Ectodermal cell (in vitro differentiated cells): ENCODE measurements around the gene GREB1L.

Experiments
- H3K27ac ChIP-seq: 2 replicates; pipeline ENCODE4 v1.7.0; 2013; ENCODE audit warnings: mild to moderate bottlenecking, low read depth, low read length; ENCODE audit not compliant: insufficient read depth, poor library complexity, severe bottlenecking
- H3K27me3 ChIP-seq: 2 replicates; pipeline ENCODE4 v1.7.0; 2013; ENCODE audit warnings: mild to moderate bottlenecking, low read length; ENCODE audit not compliant: insufficient read depth, control insufficient read depth, poor library complexity, severe bottlenecking
- H3K36me3 ChIP-seq: one replicate; pipeline ENCODE4 v1.7.0; 2013; ENCODE audit warnings: low read length; ENCODE audit not compliant: control insufficient read depth, insufficient read depth
- H3K4me1 ChIP-seq: one replicate; pipeline ENCODE4 v1.7.0; 2013; ENCODE audit warnings: low read length; ENCODE audit not compliant: control insufficient read depth, insufficient read depth
- H3K4me3 ChIP-seq: 2 replicates; pipeline ENCODE4 v1.7.0; 2013; ENCODE audit warnings: low read depth, low read length, control low read depth; ENCODE audit not compliant: insufficient read depth
- H3K9me3 ChIP-seq: 2 replicates; pipeline ENCODE4 v1.7.0; 2013; ENCODE audit warnings: mild to moderate bottlenecking, low read length, moderate library complexity; ENCODE audit not compliant: control insufficient read depth
- WGBS, 2 experiments: methylation state at CpG; one replicate each; pipeline ENCODE4 v1.1.7; 2013; ENCODE audit warnings: missing lambda C conversion rate in 2 of 2; 5-methylcytosine and 5-hydroxymethylcytosine counted together

GREB1L gene

DNA sequence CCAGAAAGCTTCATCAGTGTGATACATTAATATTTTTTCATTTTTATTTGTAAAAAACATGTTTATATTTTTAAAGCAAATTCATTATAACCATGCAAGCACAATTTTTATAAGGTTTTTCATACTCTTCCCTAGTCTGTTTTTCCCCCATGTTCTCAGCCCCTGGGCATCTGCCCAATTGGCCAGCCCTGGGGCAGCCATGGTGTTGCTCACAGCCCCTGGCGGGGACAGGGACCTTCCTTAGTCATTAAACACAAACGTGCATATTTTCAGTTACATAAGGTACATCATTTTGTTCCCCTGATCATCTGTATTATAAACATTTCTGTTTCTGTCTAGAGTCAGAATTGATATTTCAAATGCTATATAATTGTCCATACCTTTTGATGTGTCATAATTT lies 208.5 kb downstream of the GREB1L start:
- no peaks in the 10 kb centered on the region for H3K9me3 ChIP-seq
- H3K27ac ChIP-seq, result no peak overlapping the region
- no peaks in the 10 kb centered on the region for H3K27me3 ChIP-seq
- H3K4me3 ChIP-seq, result no peak overlapping the region
- H3K4me1 ChIP-seq, result no peaks in the 10 kb centered on the region
- 82 to 87% methylated on average over 2 of the region's 2 CpGs for WGBS, 2 experiments
- H3K36me3 ChIP-seq, result peaks cover 59% of the 10 kb centered on the region

DNA sequence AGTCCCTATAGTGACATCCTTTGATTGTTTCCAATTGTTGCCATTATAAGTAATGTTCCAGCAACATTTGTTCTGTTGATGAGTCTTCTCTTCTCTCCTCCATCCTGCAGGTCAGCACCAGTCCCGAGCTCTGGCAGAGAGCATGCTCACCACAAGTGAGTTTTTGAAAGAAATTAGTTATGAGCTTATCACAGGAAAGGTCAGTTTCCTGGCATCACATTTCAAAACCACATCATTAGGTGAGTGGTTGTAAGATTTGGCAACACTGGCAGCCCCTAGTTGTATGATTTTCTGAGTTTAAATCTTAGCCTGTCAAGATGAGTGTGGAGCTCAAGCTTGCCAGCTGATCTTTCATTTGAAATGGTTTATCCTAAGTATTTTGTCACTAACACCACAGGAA lies 208.9 kb downstream of the GREB1L start:
- H3K36me3 ChIP-seq, result peaks cover 55% of the 10 kb centered on the region
- no peak overlapping the region for H3K27ac ChIP-seq
- WGBS, 2 experiments, result 100% methylated on average over 1 of the region's 1 CpG
- H3K4me1 ChIP-seq, result no peaks in the 10 kb centered on the region
- H3K27me3 ChIP-seq, result no peaks in the 10 kb centered on the region
- H3K9me3 ChIP-seq, result no peaks in the 10 kb centered on the region
- no peak overlapping the region for H3K4me3 ChIP-seq

GRCh38 chr18:21451851-21452250 lies 209.8 kb downstream of the GREB1L start:
- Histone ChIP-seq H3K9me3 (no peaks in the 10 kb centered on the region), H3K27me3 (no peaks in the 10 kb centered on the region), H3K36me3 (peaks cover 54% of the 10 kb centered on the region), H3K4me3 (no peak overlapping the region), H3K27ac (no peak overlapping the region), H3K4me1 (no peaks in the 10 kb centered on the region)
- 94 to 96% methylated on average over 2 of the region's 2 CpGs for whole genome bisulfite sequencing, 2 experiments

DNA sequence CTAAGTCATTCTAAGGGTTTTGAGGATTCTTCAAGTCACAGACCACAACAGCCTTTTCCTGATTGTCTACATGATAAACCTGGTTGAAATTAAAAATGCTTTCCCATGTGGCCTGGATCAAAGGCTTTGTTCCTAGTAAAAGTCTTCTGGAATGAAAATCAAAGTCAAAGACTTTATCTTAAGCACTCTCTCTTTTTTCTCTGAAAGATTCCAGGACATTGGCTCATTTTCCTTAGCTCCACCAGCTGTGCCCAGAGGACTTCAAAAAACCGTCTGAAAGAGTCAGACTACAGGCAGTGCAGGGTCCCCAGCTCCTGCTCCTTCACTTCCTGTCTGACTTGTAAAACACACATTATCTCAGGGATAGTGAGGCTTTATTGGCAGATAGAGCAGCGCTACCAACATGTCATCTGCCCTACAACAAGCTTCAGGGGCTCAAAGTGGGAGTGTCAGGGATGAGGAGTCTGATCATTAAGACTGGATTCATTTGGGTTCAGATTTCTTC lies 210.3 kb downstream of the GREB1L start:
- no peaks in the 10 kb centered on the region for H3K27me3 ChIP-seq
- no peaks in the 10 kb centered on the region for H3K4me1 ChIP-seq
- no peak overlapping the region for H3K27ac ChIP-seq
- peaks cover 56% of the 10 kb centered on the region for H3K36me3 ChIP-seq
- H3K9me3 ChIP-seq, result no peaks in the 10 kb centered on the region
- 94 to 95% methylated on average over 2 of the region's 2 CpGs for WGBS, 2 experiments
- no peak overlapping the region for H3K4me3 ChIP-seq

DNA sequence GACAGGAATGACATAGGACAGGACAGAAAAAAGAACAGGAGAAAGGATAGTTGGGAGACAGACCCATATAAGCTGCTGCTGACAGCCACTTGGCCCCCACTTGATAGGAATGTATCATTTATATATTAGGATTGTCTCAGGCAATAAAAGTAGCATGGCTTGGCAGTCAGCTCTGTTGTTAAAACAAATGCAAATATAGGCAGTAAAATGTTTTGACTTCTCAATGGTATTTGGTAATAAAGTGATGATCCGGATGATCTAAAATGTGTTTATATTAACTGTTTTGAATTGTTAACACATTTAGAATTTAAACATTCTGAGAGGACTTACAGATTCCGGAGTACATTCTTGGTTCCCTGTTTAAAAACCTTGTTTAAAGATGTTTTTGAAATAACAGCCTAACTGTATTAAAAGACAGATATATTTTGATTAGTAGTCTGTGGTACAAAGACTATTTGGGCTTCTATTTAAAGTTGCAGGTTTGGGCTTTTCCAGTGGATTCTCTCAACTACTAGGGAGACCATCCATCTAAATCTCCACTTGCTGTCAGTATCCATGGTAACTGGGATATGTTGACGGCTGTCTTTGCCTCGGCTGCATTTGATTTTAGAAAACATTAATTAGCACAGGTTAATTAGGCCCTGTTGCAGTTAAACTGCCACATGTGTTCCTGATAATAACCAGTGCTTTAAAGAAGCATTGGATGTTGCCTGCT lies 210.9 kb downstream of the GREB1L start:
- WGBS, 2 experiments, result 92 to 98% methylated on average over 3 to 4 of the region's 4 CpGs
- H3K4me3 ChIP-seq, result no peak overlapping the region
- no peaks in the 10 kb centered on the region for H3K27me3 ChIP-seq
- no peaks in the 10 kb centered on the region for H3K4me1 ChIP-seq
- H3K36me3 ChIP-seq, result peaks cover 56% of the 10 kb centered on the region
- H3K27ac ChIP-seq, result no peak overlapping the region
- H3K9me3 ChIP-seq, result no peaks in the 10 kb centered on the region

- no peak overlapping the region for H3K27ac ChIP-seq
- WGBS, 2 experiments, result 92 to 96% methylated on average over 6 of the region's 6 CpGs
- no peak overlapping the region for H3K4me3 ChIP-seq
- peaks cover 54% of the 10 kb centered on the region for H3K36me3 ChIP-seq
- no peaks in the 10 kb centered on the region for H3K9me3 ChIP-seq
- H3K27me3 ChIP-seq, result no peaks in the 10 kb centered on the region
- H3K4me1 ChIP-seq, result no peaks in the 10 kb centered on the region
These were observed 211.5 kb downstream of the GREB1L start for GRCh38 chr18:21453511-21453901.

- WGBS, 2 experiments, result 87 to 95% methylated on average over 4 to 5 of the region's 5 CpGs
- Histone ChIP-seq H3K27me3 (no peaks in the 10 kb centered on the region), H3K27ac (no peak overlapping the region), H3K4me1 (no peaks in the 10 kb centered on the region), H3K4me3 (no peak overlapping the region), H3K36me3 (peaks cover 53% of the 10 kb centered on the region), H3K9me3 (no peaks in the 10 kb centered on the region)
These were observed 212.7 kb downstream of the GREB1L start for GRCh38 chr18:21454725-21455124.

DNA sequence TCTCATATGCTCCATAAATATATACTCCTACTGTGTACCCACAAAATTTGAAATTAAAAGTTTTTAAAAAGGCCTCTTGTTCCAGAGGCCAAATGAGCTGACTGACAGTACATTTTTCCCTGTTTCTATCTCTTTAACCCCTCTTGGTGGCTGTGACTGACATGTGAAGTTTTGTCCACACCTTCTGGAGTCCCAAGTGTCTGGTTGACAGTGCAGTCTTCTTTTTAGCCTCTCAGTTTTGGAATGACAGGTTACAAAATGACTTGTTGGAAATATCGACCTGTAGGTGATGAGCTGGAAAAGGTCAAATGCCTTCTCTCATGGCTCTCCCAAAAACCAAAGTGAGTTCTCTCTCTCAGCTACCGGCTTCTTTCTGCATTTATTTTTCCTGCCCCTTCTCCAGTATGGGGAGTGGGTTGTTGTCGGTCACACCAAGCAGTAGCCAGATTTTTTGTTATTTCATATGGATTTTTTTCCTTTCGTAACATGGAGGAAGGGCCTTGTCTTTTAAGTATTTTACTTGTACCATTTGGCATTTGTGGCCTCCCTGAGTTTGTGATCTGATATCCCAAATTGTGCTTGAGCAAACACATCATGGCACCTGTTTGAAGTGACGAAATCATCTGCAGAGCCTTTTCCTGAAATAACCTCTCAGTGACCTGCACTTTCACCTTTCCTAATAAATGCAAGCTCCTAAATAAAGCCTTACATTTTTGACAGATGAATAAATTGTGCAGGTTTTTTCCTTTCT lies 214.6 kb downstream of the GREB1L start:
- Histone ChIP-seq H3K36me3 (peaks cover 50% of the 10 kb centered on the region), H3K27me3 (no peaks in the 10 kb centered on the region), H3K4me3 (no peak overlapping the region), H3K9me3 (no peaks in the 10 kb centered on the region), H3K27ac (no peak overlapping the region), H3K4me1 (no peaks in the 10 kb centered on the region)
- WGBS, 2 experiments, result 97 to 98% methylated on average over 5 of the region's 5 CpGs

DNA sequence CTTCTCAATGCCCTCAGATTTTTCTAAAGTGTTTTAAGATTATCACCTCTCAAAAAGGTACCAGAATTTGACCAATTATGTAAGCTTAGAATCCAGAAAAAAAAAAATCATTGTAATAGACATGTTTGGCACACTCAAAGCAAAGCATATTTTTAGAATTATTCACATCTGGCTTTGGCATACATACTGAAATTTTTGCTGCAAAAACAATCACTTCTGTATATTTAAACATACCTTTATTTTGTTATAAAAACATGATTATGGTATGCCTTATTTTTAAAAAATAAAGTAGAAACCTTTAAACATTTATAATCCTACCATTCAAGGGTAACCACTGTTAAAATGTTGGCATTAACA lies 215.1 kb downstream of the GREB1L start:
- Histone ChIP-seq H3K27me3 (no peaks in the 10 kb centered on the region), H3K4me1 (no peaks in the 10 kb centered on the region), H3K4me3 (no peak overlapping the region), H3K27ac (no peak overlapping the region), H3K9me3 (no peaks in the 10 kb centered on the region), H3K36me3 (peaks cover 47% of the 10 kb centered on the region)

DNA sequence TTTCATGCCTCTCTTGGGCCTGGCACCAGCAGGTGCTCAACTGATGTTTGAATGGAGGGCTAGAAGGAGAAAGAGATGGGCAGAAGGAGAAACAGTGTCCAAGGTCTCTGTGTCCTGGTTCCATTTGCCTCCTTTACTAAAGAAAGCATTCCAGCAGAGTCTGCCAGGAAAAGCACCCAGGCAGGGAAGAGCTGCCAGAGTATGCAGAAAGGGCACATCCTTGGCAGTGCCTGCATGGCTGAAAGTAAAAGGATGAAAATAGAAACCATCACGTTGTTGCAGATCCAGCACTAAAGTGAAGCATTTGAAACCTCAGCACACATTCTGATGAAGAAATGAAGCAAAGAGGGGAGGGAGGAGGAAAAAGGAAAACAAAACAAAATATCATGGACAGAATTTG lies 216.3 kb downstream of the GREB1L start:
- H3K4me3 ChIP-seq, result no peak overlapping the region
- 80 to 97% methylated on average over 1 of the region's 1 CpG for WGBS, 2 experiments
- no peaks in the 10 kb centered on the region for H3K9me3 ChIP-seq
- no peaks in the 10 kb centered on the region for H3K4me1 ChIP-seq
- no peaks in the 10 kb centered on the region for H3K27me3 ChIP-seq
- peaks cover 43% of the 10 kb centered on the region for H3K36me3 ChIP-seq
- H3K27ac ChIP-seq, result no peak overlapping the region
